Mesenchymal stem cell (in vitro differentiated cells and primary cell): ENCODE data around the gene ATG7.
"Not testable (repeated sequence)": the region's sequence is repeated elsewhere in the genome, so short reads cannot be mapped to it uniquely, and the experiment has no call there.

Experiments
- DNase-seq: peaks from one replicate; pipeline ENCODE4 v3.0.0-alpha.2; 2013
- H2AFZ ChIP-seq: one replicate; pipeline ENCODE4 v1.6.1; 2013; ENCODE audit warnings: low read depth, mild to moderate bottlenecking, control low read depth, inconsistent platforms, low read length, moderate library complexity
- H2AK5ac ChIP-seq: 2 replicates; pipeline ENCODE4 v1.6.1; 2013; ENCODE audit warnings: low read length, moderate library complexity, mild to moderate bottlenecking, inconsistent platforms; ENCODE audit not compliant: severe bottlenecking
- H2BK120ac ChIP-seq: one replicate; pipeline ENCODE4 v1.6.1; 2013; ENCODE audit warnings: low read depth, mild to moderate bottlenecking, inconsistent platforms, low read length, moderate library complexity
- H2BK12ac ChIP-seq, 2 experiments: one replicate each; pipeline ENCODE4 v1.6.1; 2013; ENCODE audit warnings: inconsistent platforms in 2 of 2, low read length in 2 of 2, mild to moderate bottlenecking in 2 of 2, moderate library complexity in 2 of 2, control low read depth in 1 of 2
- H2BK15ac ChIP-seq: one replicate; pipeline ENCODE4 v1.6.1; 2013; ENCODE audit warnings: mild to moderate bottlenecking, low read depth, inconsistent platforms; ENCODE audit not compliant: poor library complexity, severe bottlenecking
- H2BK5ac ChIP-seq: 2 replicates; pipeline ENCODE4 v1.6.1; 2013; ENCODE audit warnings: low read depth, mild to moderate bottlenecking, low read length, control low read depth, inconsistent platforms; ENCODE audit not compliant: poor library complexity, severe bottlenecking
- H3K14ac ChIP-seq, 2 experiments: one replicate each; pipeline ENCODE4 v1.6.1; 2013; ENCODE audit warnings: inconsistent platforms in 2 of 2, low read length in 2 of 2, control low read depth in 1 of 2, mild to moderate bottlenecking in 1 of 2, moderate library complexity in 1 of 2
- H3K18ac ChIP-seq, 2 experiments: one replicate each; pipeline ENCODE4 v1.6.1; 2013; ENCODE audit warnings: inconsistent platforms in 2 of 2, low read length in 2 of 2, control low read depth in 1 of 2, low read depth in 1 of 2, mild to moderate bottlenecking in 1 of 2
- H3K23ac ChIP-seq, 2 experiments: one replicate each; pipeline ENCODE4 v1.6.1; 2013; ENCODE audit warnings: inconsistent platforms in 2 of 2, low read length in 2 of 2, mild to moderate bottlenecking in 2 of 2, moderate library complexity in 2 of 2, control low read depth in 1 of 2
- H3K27ac ChIP-seq: 2 replicates; pipeline ENCODE4 v1.5.1; 2013; ENCODE audit warnings: mild to moderate bottlenecking, moderate library complexity, low read length, control low read depth, inconsistent platforms; ENCODE audit not compliant: poor library complexity, severe bottlenecking
- H3K27me3 ChIP-seq, 2 experiments: 2 replicates each; pipeline versions ENCODE4 v1.6.1 to v1.7.0; 2013; ENCODE audit warnings: low read length in 2 of 2, mild to moderate bottlenecking in 2 of 2, moderate library complexity in 2 of 2, control low read depth in 1 of 2, inconsistent platforms in 1 of 2; ENCODE audit not compliant: control insufficient read depth in 1 of 2, insufficient read depth in 1 of 2
- H3K36me3 ChIP-seq, 2 experiments: 2 replicates each; pipeline versions ENCODE4 v1.6.1 to v1.7.0; 2013; ENCODE audit warnings: low read length in 2 of 2, control low read depth in 1 of 2, inconsistent platforms in 1 of 2, low read depth in 1 of 2, mild to moderate bottlenecking in 1 of 2; ENCODE audit not compliant: insufficient read depth in 2 of 2, control insufficient read depth in 1 of 2
- H3K4ac ChIP-seq, 2 experiments: one replicate each; pipeline ENCODE4 v1.6.1; 2013; ENCODE audit warnings: inconsistent platforms in 2 of 2, low read length in 2 of 2, mild to moderate bottlenecking in 2 of 2, moderate library complexity in 2 of 2, control low read depth in 1 of 2, low read depth in 1 of 2
- H3K4me1 ChIP-seq: 2 replicates; pipeline ENCODE4 v1.6.1; 2013; ENCODE audit warnings: low read depth, low read length, control low read depth; ENCODE audit not compliant: control insufficient read depth, insufficient read depth
- H3K4me2 ChIP-seq: 2 replicates; pipeline ENCODE4 v1.6.1; 2013; ENCODE audit warnings: low read length, mild to moderate bottlenecking, inconsistent platforms; ENCODE audit not compliant: poor library complexity, severe bottlenecking
- H3K4me3 ChIP-seq, 2 experiments: 2 replicates each; pipeline versions ENCODE4 v1.5.1 to v1.7.0; 2013; ENCODE audit warnings: low read length in 2 of 2, mild to moderate bottlenecking in 2 of 2, control low read depth in 1 of 2, low read depth in 1 of 2; ENCODE audit not compliant: insufficient read depth in 1 of 2
- H3K79me1 ChIP-seq: replicated peaks from 2 replicates; pipeline ENCODE4 v1.6.1; 2013; ENCODE audit warnings: mild to moderate bottlenecking, control low read depth, low read length, inconsistent platforms; ENCODE audit not compliant: poor library complexity, severe bottlenecking
- H3K9ac ChIP-seq: 2 replicates; pipeline ENCODE4 v1.7.0; 2013; ENCODE audit warnings: mild to moderate bottlenecking, low read length, moderate library complexity
- H3K9me3 ChIP-seq: 2 replicates; pipeline ENCODE4 v1.7.0; 2013; ENCODE audit warnings: mild to moderate bottlenecking, low read length; ENCODE audit not compliant: control insufficient read depth
- H4K8ac ChIP-seq: one replicate; pipeline ENCODE4 v1.6.1; 2013; ENCODE audit warnings: inconsistent platforms, mild to moderate bottlenecking, low read length, moderate library complexity
- H4K91ac ChIP-seq: one replicate; pipeline ENCODE4 v1.6.1; 2013; ENCODE audit warnings: mild to moderate bottlenecking, low read length, inconsistent platforms
- WGBS: methylation state at CpG from one replicate; pipeline ENCODE4 v1.1.7; 2013; ENCODE audit warnings: mixed read lengths; 5-methylcytosine and 5-hydroxymethylcytosine counted together

ATG7 gene

DNA sequence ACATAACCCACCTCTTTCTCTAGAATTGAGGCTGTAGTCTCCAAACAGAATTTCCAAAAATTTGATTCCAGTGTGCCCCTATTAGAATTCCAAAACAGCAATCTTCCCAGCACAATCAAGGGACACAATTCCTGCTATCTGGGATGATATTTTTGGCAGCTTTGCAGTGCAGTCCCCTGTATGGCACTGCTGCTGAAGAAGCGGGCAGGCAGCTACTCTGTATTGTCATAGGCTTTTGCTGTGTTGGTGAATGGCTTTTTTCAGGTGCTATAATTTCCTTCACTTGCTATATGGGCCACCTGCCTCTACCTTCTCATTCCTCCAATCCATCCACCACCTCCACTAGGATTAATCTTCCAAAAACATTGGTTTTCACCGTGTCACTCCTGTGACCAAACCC lies 226.0 kb downstream of the ATG7 start:
- Histone ChIP-seq H3K4me2 (no peak overlapping the region), H3K9me3 (no peaks in the 10 kb centered on the region), H4K91ac (peak overlapping the region; percentile 19), H2BK120ac (peak overlapping the region; percentile 80), H3K23ac (no peak overlapping the region), H3K79me1 (peaks cover 4% of the 10 kb centered on the region), H2AFZ (no peak overlapping the region), H2AK5ac (peak overlapping the region; percentile 86), H4K8ac (peak overlapping the region; percentile 91), H3K9ac (peak overlapping the region; percentile 56), H3K36me3 (no peaks in the 10 kb centered on the region), H2BK12ac (peak overlapping the region in 1 of 2 experiments; percentile 60), H2BK15ac (no peak overlapping the region), H3K27me3 (no peaks in the 10 kb centered on the region), H3K18ac (peak overlapping the region; percentile 62 to 69), H3K4me1 (peaks cover 16% of the 10 kb centered on the region), H3K14ac (no peak overlapping the region), H3K4ac (peak overlapping the region in 1 of 2 experiments; percentile 73), H3K27ac (peak overlapping the region; percentile 96), H3K4me3 (no peak overlapping the region), H2BK5ac (no peak overlapping the region)
- DNase-seq: no peak
- WGBS: 80% methylated on average over 1 of the region's 2 CpGs

GRCh38 chr3:11498646-11499045 lies 226.4 kb downstream of the ATG7 start:
- H3K4me3 ChIP-seq: no peak overlapping the region
- H3K4ac ChIP-seq: peak overlapping the region in 1 of 2 experiments; percentile 73
- H4K91ac ChIP-seq: peak overlapping the region; percentile 19
- H3K18ac ChIP-seq: peak overlapping the region; percentile 62 to 69
- no peak overlapping the region for H2AFZ ChIP-seq
- no peak overlapping the region for H3K14ac ChIP-seq
- H3K27me3 ChIP-seq: no peaks in the 10 kb centered on the region
- peak overlapping the region; percentile 86 for H2AK5ac ChIP-seq
- H2BK5ac ChIP-seq: peak overlapping the region; percentile 84
- H3K79me1 ChIP-seq: peaks cover 4% of the 10 kb centered on the region
- H3K36me3 ChIP-seq: no peaks in the 10 kb centered on the region
- no peaks in the 10 kb centered on the region for H3K9me3 ChIP-seq
- H2BK120ac ChIP-seq: no peak overlapping the region
- peak overlapping the region; percentile 8 to 67 for H2BK12ac ChIP-seq
- peak overlapping the region; percentile 56 for H3K9ac ChIP-seq
- 70% methylated on average over 1 of the region's 1 CpG for WGBS
- peak overlapping the region; percentile 26 for H3K4me2 ChIP-seq
- DNase-seq: peak; percentile 71
- H3K27ac ChIP-seq: peak overlapping the region; percentile 96
- H4K8ac ChIP-seq: peak overlapping the region; percentile 91
- no peak overlapping the region for H3K23ac ChIP-seq
- peaks cover 16% of the 10 kb centered on the region for H3K4me1 ChIP-seq
- H2BK15ac ChIP-seq: no peak overlapping the region

DNA sequence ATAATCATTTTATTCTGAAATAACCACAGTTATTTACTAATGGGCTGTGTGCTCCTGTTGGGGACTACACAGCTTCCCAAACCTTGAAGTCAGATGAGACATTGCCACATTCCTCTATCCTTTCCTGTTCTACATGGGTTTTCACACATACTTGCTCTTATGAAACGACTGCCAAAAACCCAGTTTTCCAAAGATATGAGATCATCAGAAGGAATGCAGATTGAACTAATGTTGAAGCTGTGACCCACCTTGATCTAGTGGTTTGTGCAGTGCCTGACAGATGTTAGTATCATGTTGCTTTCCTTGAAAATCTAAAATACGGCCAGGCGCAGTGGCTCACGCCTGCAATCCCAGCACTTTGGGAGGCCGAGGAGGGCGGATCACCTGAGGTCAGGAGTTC lies 226.9 kb downstream of the ATG7 start:
- H3K18ac ChIP-seq: no peak overlapping the region
- peak overlapping the region; percentile 96 for H3K27ac ChIP-seq
- H2BK12ac ChIP-seq: no peak overlapping the region
- no peaks in the 10 kb centered on the region for H3K36me3 ChIP-seq
- H3K14ac ChIP-seq: no peak overlapping the region
- no peak overlapping the region for H3K4ac ChIP-seq
- no peak overlapping the region for H4K91ac ChIP-seq
- no peak overlapping the region for H2AFZ ChIP-seq
- peaks cover 4% of the 10 kb centered on the region for H3K79me1 ChIP-seq
- 57% methylated on average over 4 of the region's 6 CpGs for WGBS
- H4K8ac ChIP-seq: no peak overlapping the region
- no peak overlapping the region for H3K4me3 ChIP-seq
- H3K4me2 ChIP-seq: no peak overlapping the region
- H2AK5ac ChIP-seq: no peak overlapping the region
- peaks cover 16% of the 10 kb centered on the region for H3K4me1 ChIP-seq
- peak; percentile 75 for DNase-seq
- H2BK5ac ChIP-seq: no peak overlapping the region
- H3K23ac ChIP-seq: no peak overlapping the region
- peak overlapping the region; percentile 56 for H3K9ac ChIP-seq
- H2BK15ac ChIP-seq: no peak overlapping the region
- H3K27me3 ChIP-seq: no peaks in the 10 kb centered on the region
- H2BK120ac ChIP-seq: no peak overlapping the region
- H3K9me3 ChIP-seq: no peaks in the 10 kb centered on the region

DNA sequence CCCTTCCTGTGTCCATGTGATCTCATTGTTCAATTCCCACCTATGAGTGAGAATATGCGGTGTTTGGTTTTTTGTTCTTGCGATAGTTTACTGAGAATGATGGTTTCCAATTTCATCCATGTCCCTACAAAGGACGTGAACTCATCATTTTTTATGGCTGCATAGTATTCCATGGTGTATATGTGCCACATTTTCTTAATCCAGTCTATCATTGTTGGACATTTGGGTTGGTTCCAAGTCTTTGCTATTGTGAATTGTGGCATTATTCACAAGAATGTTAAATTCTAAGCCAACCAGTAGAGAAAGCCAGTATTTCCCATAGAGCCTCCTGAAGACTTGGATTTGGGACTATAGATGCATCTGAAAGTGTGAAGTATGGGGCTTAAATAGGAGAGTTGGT lies 230.2 kb downstream of the ATG7 start:
- not testable (repeated sequence) for H2BK120ac ChIP-seq, H2AFZ ChIP-seq, H3K79me1 ChIP-seq, H2BK5ac ChIP-seq, H3K14ac ChIP-seq, H3K4me3 ChIP-seq, H2BK15ac ChIP-seq, DNase-seq, H2AK5ac ChIP-seq, H3K4me2 ChIP-seq, H3K9ac ChIP-seq, H3K4me1 ChIP-seq, H3K27ac ChIP-seq, H2BK12ac ChIP-seq, H3K18ac ChIP-seq, H3K4ac ChIP-seq, H4K8ac ChIP-seq, H4K91ac ChIP-seq, H3K36me3 ChIP-seq, H3K9me3 ChIP-seq, H3K23ac ChIP-seq, H3K27me3 ChIP-seq
- no CpG with 5 or more reads among the region's 3 CpGs for WGBS
